WTC11 (cell line): ENCODE data around the gene WDR76. TPM values are rescaled to one million over a fixed set of nuclear protein-coding genes. Genes with fewer than 3 reads are reported as not detected.

Source experiments
- ARID4B ChIP-seq: sonication (generic); formaldehyde crosslinking; IDR thresholded peaks from 2 replicates; pipeline ENCODE4 v1.8.0; 2023; ENCODE audit warnings: missing genetic modification reagents, mild to moderate bottlenecking, borderline replicate concordance
- CDX4 ChIP-seq: fragments of 250-450 bp; sonication (Bioruptor Pico); IDR thresholded peaks from 2 replicates; pipeline ENCODE4 v1.9.0; 2021; ENCODE audit warnings: moderate library complexity, mild to moderate bottlenecking, inconsistent platforms, borderline replicate concordance
- FOXK1 ChIP-seq: sonication (generic); formaldehyde crosslinking; IDR thresholded peaks from 2 replicates; pipeline ENCODE4 v1.8.0; 2022; ENCODE audit warnings: mild to moderate bottlenecking, moderate library complexity, missing genetic modification reagents
- FOXP1 ChIP-seq: sonication (generic); formaldehyde crosslinking; IDR thresholded peaks from 2 replicates; pipeline ENCODE4 v1.8.0; 2022; ENCODE audit warnings: missing genetic modification reagents, mild to moderate bottlenecking, moderate library complexity, borderline replicate concordance
- HMGA2 ChIP-seq: fragments of 250-450 bp; sonication (Bioruptor Pico); IDR thresholded peaks from 2 replicates; pipeline ENCODE4 v1.4.0; 2021; ENCODE audit warnings: mild to moderate bottlenecking, moderate library complexity
- HMGXB4 ChIP-seq: sonication (generic); formaldehyde crosslinking; IDR thresholded peaks from 2 replicates; pipeline ENCODE4 v1.8.1; 2023; ENCODE audit warnings: mild to moderate bottlenecking, moderate library complexity, missing genetic modification reagents
- IRF2 ChIP-seq: sonication (generic); formaldehyde crosslinking; IDR thresholded peaks from 2 replicates; pipeline ENCODE4 v1.8.0; 2022; ENCODE audit warnings: low read depth, missing genetic modification reagents, borderline replicate concordance
- MLX ChIP-seq: sonication (generic); formaldehyde crosslinking; IDR thresholded peaks from 2 replicates; pipeline ENCODE4 v1.8.1; 2023; ENCODE audit warnings: mild to moderate bottlenecking, missing genetic modification reagents, moderate library complexity
- NFYB ChIP-seq: sonication (generic); formaldehyde crosslinking; conservative IDR thresholded peaks from 2 replicates; pipeline ENCODE4 v1.8.0; 2022; ENCODE audit warnings: low read depth, missing genetic modification reagents
- NR3C1 ChIP-seq: sonication (generic); formaldehyde crosslinking; conservative IDR thresholded peaks from 2 replicates; pipeline ENCODE4 v1.8.1; 2023; ENCODE audit warnings: low read depth, mild to moderate bottlenecking, missing genetic modification reagents
- total RNA-seq: library from RNA; stranded (reverse); gene quantifications from 3 replicates; pipeline ENCODE4 v1.2.3, GENCODE V29; 2021
- TF ChIP-seq, protein P1 (sequence below): sonication (generic); formaldehyde crosslinking; IDR thresholded peaks from 2 replicates; pipeline ENCODE4 v1.8.0; 2022; ENCODE audit warnings: mild to moderate bottlenecking, missing genetic modification reagents
- TF ChIP-seq, protein P2 (sequence below): fragments of 250-450 bp; sonication (Bioruptor Pico); IDR thresholded peaks from 2 replicates; pipeline ENCODE4 v1.9.0; 2021; ENCODE audit warnings: mild to moderate bottlenecking
- TF ChIP-seq, protein P3 (sequence below): sonication (generic); formaldehyde crosslinking; IDR thresholded peaks from 2 replicates; pipeline ENCODE4 v1.8.1; 2023; ENCODE audit warnings: mild to moderate bottlenecking, missing genetic modification reagents, borderline replicate concordance
- TF ChIP-seq, protein P4 (sequence below): sonication (generic); formaldehyde crosslinking; IDR thresholded peaks from 2 replicates; pipeline ENCODE4 v1.8.1; 2022; ENCODE audit warnings: low read depth, missing genetic modification reagents, borderline replicate concordance
- TF ChIP-seq, protein P5 (sequence below): fragments of 250-450 bp; sonication (Bioruptor Pico); IDR thresholded peaks from 2 replicates; pipeline ENCODE4 v1.9.0; 2021; ENCODE audit warnings: mild to moderate bottlenecking, borderline replicate concordance

The WDR76 gene
- total RNA-seq, 1 experiment from 2014 or later: 16.2 TPM

DNA sequence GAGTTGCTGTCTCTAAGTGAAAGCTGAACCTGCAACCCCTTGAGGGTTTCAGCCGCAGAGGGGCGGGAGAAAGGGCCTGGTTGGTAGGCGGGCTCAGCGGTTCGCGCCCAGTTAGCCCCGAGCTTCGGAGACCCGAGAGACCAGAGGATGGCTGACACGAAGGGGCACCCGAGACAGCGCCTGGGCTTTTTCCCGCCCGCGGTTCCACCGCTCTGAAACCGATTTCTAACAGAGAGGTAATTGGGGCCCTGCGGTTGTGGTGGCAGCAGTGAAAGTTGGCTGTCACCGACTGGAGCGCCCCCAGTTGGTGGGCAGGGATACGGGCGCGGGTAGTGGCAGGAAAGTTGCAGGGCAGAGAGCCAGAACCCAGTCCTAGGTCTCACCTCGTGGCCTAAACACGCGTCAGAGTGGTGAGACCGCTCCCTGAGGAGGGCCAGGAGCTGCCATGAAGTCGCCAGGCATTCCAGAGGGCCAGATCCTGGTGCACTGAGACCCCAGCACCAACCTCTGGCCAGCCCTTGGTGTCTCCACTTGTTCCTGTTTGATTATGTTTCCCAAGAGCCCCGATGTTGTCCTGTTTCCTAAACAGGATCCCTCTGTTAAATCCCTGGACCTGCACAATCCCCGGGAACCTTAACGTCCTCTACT lies 49.4 kb upstream of the WDR76 start (continued):
- TF ChIP-seq HMGXB4 (CRISPR knock-in tag) (no peak), MLX (no peak), IRF2 (CRISPR knock-in tag) (no peak), FOXP1 (CRISPR knock-in tag) (no peak), FOXK1 (CRISPR knock-in tag) (peak; percentile 46; the same call in 1 of the 2 replicates), NR3C1 (CRISPR knock-in tag) (no peak), HMGA2 (CRISPR knock-in tag) (no peak), CDX4 (CRISPR knock-in tag) (no peak), NFYB (CRISPR knock-in tag) (no peak), ARID4B (peak; percentile 65; the same call in 1 of the 2 replicates)
- TF ChIP-seq, protein P1, sequence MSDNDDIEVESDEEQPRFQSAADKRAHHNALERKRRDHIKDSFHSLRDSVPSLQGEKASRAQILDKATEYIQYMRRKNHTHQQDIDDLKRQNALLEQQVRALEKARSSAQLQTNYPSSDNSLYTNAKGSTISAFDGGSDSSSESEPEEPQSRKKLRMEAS (CRISPR knock-in tag): peak; percentile 55
- TF ChIP-seq, protein P2, sequence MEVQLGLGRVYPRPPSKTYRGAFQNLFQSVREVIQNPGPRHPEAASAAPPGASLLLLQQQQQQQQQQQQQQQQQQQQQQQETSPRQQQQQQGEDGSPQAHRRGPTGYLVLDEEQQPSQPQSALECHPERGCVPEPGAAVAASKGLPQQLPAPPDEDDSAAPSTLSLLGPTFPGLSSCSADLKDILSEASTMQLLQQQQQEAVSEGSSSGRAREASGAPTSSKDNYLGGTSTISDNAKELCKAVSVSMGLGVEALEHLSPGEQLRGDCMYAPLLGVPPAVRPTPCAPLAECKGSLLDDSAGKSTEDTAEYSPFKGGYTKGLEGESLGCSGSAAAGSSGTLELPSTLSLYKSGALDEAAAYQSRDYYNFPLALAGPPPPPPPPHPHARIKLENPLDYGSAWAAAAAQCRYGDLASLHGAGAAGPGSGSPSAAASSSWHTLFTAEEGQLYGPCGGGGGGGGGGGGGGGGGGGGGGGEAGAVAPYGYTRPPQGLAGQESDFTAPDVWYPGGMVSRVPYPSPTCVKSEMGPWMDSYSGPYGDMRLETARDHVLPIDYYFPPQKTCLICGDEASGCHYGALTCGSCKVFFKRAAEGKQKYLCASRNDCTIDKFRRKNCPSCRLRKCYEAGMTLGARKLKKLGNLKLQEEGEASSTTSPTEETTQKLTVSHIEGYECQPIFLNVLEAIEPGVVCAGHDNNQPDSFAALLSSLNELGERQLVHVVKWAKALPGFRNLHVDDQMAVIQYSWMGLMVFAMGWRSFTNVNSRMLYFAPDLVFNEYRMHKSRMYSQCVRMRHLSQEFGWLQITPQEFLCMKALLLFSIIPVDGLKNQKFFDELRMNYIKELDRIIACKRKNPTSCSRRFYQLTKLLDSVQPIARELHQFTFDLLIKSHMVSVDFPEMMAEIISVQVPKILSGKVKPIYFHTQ (CRISPR knock-in tag): no peak
- TF ChIP-seq, protein P3, sequence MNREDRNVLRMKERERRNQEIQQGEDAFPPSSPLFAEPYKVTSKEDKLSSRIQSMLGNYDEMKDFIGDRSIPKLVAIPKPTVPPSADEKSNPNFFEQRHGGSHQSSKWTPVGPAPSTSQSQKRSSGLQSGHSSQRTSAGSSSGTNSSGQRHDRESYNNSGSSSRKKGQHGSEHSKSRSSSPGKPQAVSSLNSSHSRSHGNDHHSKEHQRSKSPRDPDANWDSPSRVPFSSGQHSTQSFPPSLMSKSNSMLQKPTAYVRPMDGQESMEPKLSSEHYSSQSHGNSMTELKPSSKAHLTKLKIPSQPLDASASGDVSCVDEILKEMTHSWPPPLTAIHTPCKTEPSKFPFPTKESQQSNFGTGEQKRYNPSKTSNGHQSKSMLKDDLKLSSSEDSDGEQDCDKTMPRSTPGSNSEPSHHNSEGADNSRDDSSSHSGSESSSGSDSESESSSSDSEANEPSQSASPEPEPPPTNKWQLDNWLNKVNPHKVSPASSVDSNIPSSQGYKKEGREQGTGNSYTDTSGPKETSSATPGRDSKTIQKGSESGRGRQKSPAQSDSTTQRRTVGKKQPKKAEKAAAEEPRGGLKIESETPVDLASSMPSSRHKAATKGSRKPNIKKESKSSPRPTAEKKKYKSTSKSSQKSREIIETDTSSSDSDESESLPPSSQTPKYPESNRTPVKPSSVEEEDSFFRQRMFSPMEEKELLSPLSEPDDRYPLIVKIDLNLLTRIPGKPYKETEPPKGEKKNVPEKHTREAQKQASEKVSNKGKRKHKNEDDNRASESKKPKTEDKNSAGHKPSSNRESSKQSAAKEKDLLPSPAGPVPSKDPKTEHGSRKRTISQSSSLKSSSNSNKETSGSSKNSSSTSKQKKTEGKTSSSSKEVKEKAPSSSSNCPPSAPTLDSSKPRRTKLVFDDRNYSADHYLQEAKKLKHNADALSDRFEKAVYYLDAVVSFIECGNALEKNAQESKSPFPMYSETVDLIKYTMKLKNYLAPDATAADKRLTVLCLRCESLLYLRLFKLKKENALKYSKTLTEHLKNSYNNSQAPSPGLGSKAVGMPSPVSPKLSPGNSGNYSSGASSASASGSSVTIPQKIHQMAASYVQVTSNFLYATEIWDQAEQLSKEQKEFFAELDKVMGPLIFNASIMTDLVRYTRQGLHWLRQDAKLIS (CRISPR knock-in tag): no peak
- TF ChIP-seq, protein P4, sequence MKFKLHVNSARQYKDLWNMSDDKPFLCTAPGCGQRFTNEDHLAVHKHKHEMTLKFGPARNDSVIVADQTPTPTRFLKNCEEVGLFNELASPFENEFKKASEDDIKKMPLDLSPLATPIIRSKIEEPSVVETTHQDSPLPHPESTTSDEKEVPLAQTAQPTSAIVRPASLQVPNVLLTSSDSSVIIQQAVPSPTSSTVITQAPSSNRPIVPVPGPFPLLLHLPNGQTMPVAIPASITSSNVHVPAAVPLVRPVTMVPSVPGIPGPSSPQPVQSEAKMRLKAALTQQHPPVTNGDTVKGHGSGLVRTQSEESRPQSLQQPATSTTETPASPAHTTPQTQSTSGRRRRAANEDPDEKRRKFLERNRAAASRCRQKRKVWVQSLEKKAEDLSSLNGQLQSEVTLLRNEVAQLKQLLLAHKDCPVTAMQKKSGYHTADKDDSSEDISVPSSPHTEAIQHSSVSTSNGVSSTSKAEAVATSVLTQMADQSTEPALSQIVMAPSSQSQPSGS (CRISPR knock-in tag): peak; percentile 36; the same call in 1 of the 2 replicates
- TF ChIP-seq, protein P5, sequence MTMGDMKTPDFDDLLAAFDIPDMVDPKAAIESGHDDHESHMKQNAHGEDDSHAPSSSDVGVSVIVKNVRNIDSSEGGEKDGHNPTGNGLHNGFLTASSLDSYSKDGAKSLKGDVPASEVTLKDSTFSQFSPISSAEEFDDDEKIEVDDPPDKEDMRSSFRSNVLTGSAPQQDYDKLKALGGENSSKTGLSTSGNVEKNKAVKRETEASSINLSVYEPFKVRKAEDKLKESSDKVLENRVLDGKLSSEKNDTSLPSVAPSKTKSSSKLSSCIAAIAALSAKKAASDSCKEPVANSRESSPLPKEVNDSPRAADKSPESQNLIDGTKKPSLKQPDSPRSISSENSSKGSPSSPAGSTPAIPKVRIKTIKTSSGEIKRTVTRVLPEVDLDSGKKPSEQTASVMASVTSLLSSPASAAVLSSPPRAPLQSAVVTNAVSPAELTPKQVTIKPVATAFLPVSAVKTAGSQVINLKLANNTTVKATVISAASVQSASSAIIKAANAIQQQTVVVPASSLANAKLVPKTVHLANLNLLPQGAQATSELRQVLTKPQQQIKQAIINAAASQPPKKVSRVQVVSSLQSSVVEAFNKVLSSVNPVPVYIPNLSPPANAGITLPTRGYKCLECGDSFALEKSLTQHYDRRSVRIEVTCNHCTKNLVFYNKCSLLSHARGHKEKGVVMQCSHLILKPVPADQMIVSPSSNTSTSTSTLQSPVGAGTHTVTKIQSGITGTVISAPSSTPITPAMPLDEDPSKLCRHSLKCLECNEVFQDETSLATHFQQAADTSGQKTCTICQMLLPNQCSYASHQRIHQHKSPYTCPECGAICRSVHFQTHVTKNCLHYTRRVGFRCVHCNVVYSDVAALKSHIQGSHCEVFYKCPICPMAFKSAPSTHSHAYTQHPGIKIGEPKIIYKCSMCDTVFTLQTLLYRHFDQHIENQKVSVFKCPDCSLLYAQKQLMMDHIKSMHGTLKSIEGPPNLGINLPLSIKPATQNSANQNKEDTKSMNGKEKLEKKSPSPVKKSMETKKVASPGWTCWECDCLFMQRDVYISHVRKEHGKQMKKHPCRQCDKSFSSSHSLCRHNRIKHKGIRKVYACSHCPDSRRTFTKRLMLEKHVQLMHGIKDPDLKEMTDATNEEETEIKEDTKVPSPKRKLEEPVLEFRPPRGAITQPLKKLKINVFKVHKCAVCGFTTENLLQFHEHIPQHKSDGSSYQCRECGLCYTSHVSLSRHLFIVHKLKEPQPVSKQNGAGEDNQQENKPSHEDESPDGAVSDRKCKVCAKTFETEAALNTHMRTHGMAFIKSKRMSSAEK: no peak
